ENCODE results near the gene DLGAP1. TPM values are rescaled to one million over a fixed set of nuclear protein-coding genes. Genes with fewer than 3 reads are reported as not detected.
A peak's percentile ranks its signal among the peaks of the same experiment; 100 is the strongest.

Gene DLGAP1
- total and polyA plus RNA-seq, 2 of the 13 experiments (the other 11 are each of a cell fraction or from before 2014, with no cell fraction given), result 0.01 TPM; not detected in 1

GRCh38 chr18:3456686-3457069, 998.4 kb downstream of the DLGAP1 start (continued):
- TF ChIP-seq TFAP4 (IDR thresholded peaks at IDR 0.05; ENCODE audit: borderline replicate concordance, low read depth), result 0 out of 2 replicates have a peak, but pooled peaks have one; percentile 11
- TF ChIP-seq ZNF10 (CRISPR knock-in tag; IDR thresholded peaks at IDR 0.05; ENCODE audit: borderline replicate concordance, low read depth), result no peak
- no peak for TF ChIP-seq ZFP90 (CRISPR knock-in tag; IDR thresholded peaks at IDR 0.05; ENCODE audit: borderline replicate concordance)
- TF ChIP-seq ISX (CRISPR knock-in tag; conservative IDR thresholded peaks at IDR 0.05), result no peak
- TF ChIP-seq ZNF512 (CRISPR knock-in tag; IDR thresholded peaks at IDR 0.05), result no peak
- TF ChIP-seq CREM (IDR thresholded peaks at IDR 0.05), result peak; percentile 88
- no peak for TF ChIP-seq CREM (CRISPR knock-in tag; IDR thresholded peaks at IDR 0.05)
- peak; percentile 53; the same call in 1 of the 2 replicates for TF ChIP-seq IRF2 (CRISPR knock-in tag; IDR thresholded peaks at IDR 0.05)
- peak; percentile 94 for TF ChIP-seq HNF1A (IDR thresholded peaks at IDR 0.05; ENCODE audit: low read depth)
- TF ChIP-seq HNF1A (CRISPR knock-in tag; IDR thresholded peaks at IDR 0.05; ENCODE audit: borderline replicate concordance), result peak; percentile 94
- TF ChIP-seq REST (IDR thresholded peaks at IDR 0.05; ENCODE audit: borderline replicate concordance in 1 of 2, low read depth in 1 of 2, low read length in 2 of 2), result 0 out of 4 replicates have a peak, but pooled peaks of 1 of the 2 experiments have one; percentile 24
- peak; percentile 84 for TF ChIP-seq GATAD2A (CRISPR knock-in tag; IDR thresholded peaks at IDR 0.05)
- no peak for TF ChIP-seq ZBTB2 (CRISPR knock-in tag; IDR thresholded peaks at IDR 0.05; ENCODE audit: low read depth)
- peak; percentile 41; the same call in 1 of the 2 replicates for TF ChIP-seq PATZ1 (CRISPR knock-in tag; IDR thresholded peaks at IDR 0.05)
- peak; percentile 98 for TF ChIP-seq BCL6 (CRISPR knock-in tag; IDR thresholded peaks at IDR 0.05)
- peak; percentile 27; the same call in 1 of the 2 replicates for TF ChIP-seq KDM6A (CRISPR knock-in tag; IDR thresholded peaks at IDR 0.05; ENCODE audit: low read depth)

All from HepG2 (cell line).